Activated naive CD4-positive, alpha-beta T cell treated with anti-CD3 and anti-CD28 coated beads for 36 hours (primary cell): ENCODE results near the gene POLE. TPM values are rescaled to one million over a fixed set of nuclear protein-coding genes. Genes with fewer than 3 reads are reported as not detected.

Source experiments
- CTCF ChIA-PET: fragments of 350-600 bp; sonication (Branson Sonifier 250); formaldehyde crosslinking; loops from one replicate; lab custom pipeline; 2021; ENCODE audit warnings: antibody characterized with exemption; lab: Charles Lee
- DNase-seq: peaks from one replicate; pipeline ENCODE4 v3.0.0-alpha.2; 2020
- H3K27ac Mint-ChIP-seq: one replicate; pipeline ENCODE4 v1.8.0; 2021; ENCODE audit warnings: mild to moderate bottlenecking, mixed read lengths
- H3K27me3 Mint-ChIP-seq: one replicate; pipeline ENCODE4 v1.8.0; 2021; ENCODE audit warnings: low read depth, mixed read lengths
- H3K36me3 Mint-ChIP-seq: one replicate; pipeline ENCODE4 v1.8.0; 2021; ENCODE audit warnings: low read depth, mixed read lengths
- H3K4me1 Mint-ChIP-seq: one replicate; pipeline ENCODE4 v1.8.0; 2021; ENCODE audit warnings: low read depth, mixed read lengths
- H3K4me3 Mint-ChIP-seq: one replicate; pipeline ENCODE4 v1.8.0; 2021; ENCODE audit warnings: mild to moderate bottlenecking, moderate library complexity, mixed read lengths
- H3K9me3 Mint-ChIP-seq: one replicate; pipeline ENCODE4 v1.8.0; 2021; ENCODE audit warnings: mixed read lengths
- intact Hi-C: fragments of 100-400 bp; cut with micrococcal nuclease; formaldehyde crosslinking; loops from one replicate; pipeline ENCODE4 v1.15.1; 2023
- total RNA-seq, 2 experiments: library from RNA; stranded (reverse); gene quantifications; one replicate each; pipeline ENCODE4 v1.2.3, GENCODE V29; 2021

Gene POLE
- total RNA-seq, 2 experiments from 2014 or later = 118 to 121 TPM

DNA sequence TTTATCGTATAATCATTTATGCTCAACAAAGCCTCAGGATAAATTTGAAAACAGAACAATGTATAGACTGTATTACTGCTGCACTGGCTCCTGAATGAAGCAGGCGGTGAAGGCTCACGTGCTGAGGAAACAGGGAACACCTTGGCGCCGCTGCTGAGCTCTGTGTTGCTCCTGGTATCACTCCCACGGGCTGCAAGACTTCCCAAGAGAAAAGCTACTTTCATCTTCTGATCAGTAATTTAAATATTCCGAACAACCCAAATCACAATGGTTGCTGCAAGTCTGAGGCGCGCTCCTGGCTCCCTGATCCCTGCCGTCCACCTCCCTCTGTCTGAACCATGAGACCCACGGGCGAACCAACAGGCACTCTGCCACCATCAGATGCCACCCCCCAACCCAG is 39.2 kb upstream of the POLE start:
- intact Hi-C loops = no loop called here
- Mint-ChIP-seq H3K27ac (no peak overlapping the region), H3K4me3 (no peak overlapping the region), H3K36me3 (peaks cover 62% of the 10 kb centered on the region), H3K4me1 (peaks cover 6% of the 10 kb centered on the region), H3K9me3 (no peaks in the 10 kb centered on the region), H3K27me3 (no peaks in the 10 kb centered on the region)
- CTCF ChIA-PET = no interaction called here
- no peak for DNase-seq

DNA sequence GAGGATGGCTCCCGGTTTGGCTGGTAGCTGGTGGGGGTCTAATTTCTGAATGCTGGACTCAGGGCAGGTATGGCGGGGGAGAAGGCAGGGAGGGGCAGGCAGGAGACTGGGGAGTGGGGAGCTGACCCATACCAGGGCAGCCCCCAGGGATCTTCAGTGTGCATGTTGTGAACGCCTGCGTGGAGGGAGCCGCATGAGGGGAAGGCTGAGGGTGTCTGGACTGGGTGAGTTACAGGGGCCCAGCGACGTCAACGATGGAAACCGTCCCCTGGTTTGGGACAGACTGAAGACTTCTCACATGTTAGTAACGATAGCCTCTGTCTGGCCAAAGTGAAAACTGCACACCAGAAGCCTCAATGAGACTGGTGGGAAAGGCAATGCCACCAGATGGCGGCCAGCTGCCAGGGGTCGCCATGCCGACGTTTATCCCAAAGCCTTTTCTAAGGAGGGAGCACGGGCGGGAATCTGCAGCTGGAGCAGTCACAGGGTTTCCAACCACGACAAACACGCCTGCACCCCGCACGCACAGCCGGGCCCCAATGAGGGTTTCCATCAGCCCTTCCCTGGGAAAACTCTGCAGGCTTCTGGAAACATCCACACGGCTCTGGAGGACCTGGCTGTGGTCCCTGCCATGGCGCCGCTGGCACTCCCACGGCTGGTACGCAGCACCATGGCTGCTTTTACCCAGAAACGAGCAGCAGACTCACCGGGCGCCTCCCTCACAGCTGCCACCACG is 37.5 kb upstream of the POLE start:
- Mint-ChIP-seq H3K4me1 (peaks cover 5% of the 10 kb centered on the region), H3K9me3 (no peaks in the 10 kb centered on the region), H3K27ac (peak overlapping the region; percentile 1), H3K36me3 (peaks cover 58% of the 10 kb centered on the region), H3K27me3 (no peaks in the 10 kb centered on the region), H3K4me3 (no peak overlapping the region)
- intact Hi-C loops = no loop called here
- CTCF ChIA-PET = no interaction called here
- DNase-seq = no peak

DNA sequence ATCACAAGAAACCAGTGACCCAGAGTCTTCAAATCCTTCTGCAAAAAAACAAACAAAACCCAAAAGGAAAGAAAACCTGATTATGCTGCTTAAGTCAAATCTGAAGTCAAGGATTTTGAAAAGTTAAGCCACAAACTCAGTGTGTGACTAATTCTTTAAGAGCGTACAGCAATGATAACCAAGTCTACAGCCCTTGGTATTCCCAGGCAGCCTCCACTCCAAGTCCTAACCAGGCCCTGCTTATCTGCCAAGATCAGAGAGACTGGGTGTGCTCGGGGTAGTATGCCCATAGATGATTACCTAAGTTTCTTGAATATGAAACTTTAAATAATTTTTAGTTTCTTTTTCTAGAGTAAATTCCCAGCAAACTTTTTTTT is 36.6 kb upstream of the POLE start:
- DNase-seq = no peak
- intact Hi-C loops = no loop called here
- H3K4me3 Mint-ChIP-seq = no peak overlapping the region
- H3K27ac Mint-ChIP-seq = no peak overlapping the region
- H3K4me1 Mint-ChIP-seq = peaks cover 2% of the 10 kb centered on the region
- CTCF ChIA-PET = interaction anchor here (0.6 kb wide), 1 partner anchor 12 kb away, joined by 3 read pairs; no protein-coding TSS in a partner anchor
- no peaks in the 10 kb centered on the region for H3K9me3 Mint-ChIP-seq
- H3K27me3 Mint-ChIP-seq = no peaks in the 10 kb centered on the region
- H3K36me3 Mint-ChIP-seq = peaks cover 62% of the 10 kb centered on the region

DNA sequence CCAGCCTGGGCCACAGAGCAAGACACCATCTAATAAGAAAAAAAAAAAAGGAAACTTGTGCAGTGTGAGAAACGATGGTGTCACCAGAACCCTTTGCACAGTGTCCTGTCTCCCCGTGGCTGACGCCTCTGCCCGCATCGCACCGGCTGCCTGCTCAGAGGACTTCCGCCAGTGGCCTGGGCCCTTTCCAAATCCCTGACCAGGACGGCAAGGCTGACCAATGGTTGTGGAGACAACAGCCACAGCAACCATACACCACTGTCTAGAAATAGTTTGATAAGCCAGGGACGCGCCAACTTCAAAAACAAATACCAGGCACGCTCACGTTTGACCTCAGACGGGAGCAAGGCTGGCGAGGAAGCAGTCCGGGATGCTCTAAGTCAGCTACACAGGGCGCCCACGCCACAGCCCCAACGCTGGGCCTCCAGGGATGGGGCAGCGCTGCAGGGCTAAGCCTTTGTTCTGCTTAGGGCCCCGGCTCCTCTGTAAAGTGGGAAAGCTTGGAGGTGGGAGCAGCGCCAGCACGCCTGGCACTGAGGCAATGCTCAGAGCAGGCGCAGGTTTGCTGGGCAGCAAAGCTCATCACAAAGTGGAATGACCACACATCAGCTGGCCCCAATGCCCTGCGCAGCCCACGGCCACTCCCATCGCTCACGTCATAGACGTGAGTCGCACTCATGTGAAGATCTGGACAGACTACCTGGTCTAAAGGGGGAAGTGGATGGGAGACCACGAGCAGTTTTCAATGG is 36.0 kb upstream of the POLE start:
- intact Hi-C loops = no loop called here
- no peak overlapping the region for H3K4me3 Mint-ChIP-seq
- no peaks in the 10 kb centered on the region for H3K9me3 Mint-ChIP-seq
- CTCF ChIA-PET = interaction anchor here (0.6 kb wide), 1 partner anchor 12 kb away, joined by 3 read pairs; no protein-coding TSS in a partner anchor
- H3K27ac Mint-ChIP-seq = no peak overlapping the region
- H3K4me1 Mint-ChIP-seq = no peaks in the 10 kb centered on the region
- no peaks in the 10 kb centered on the region for H3K27me3 Mint-ChIP-seq
- peaks cover 59% of the 10 kb centered on the region for H3K36me3 Mint-ChIP-seq
- DNase-seq = no peak

DNA sequence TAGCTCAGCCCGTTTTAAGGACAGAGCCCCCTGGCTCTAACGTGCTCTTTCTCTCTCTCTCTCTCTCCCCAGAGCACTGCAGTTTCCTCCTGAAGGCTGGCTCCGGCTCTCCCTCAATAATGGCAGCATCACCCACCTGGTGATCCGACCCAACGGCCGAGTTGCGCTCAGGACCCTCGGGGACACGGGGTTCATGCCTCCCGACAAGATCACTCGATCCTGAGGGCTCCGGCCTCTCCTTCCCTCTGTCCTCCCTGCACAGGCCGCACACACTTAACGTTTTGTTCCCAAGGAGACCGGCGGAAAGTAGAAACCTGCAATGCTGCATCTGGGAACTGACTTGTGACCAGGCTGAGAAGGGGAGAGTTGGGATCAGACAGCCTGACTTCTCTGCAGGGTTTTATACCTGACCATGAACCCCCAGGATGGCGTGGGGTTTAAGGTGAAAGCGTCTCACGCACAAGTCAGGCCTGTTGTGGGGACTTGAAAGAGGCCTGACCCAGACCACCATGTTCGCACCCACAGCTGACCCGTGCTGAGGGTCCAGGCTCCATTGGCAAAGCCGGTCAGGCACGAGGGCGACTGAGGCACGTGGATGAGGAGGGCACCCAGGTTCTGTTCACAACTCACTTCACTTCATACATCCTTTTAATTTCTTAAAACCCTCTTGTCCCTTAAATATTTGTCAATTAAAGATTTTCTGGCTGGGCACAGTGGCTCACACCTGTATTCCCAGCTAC is 33.6 kb upstream of the POLE start:
- Mint-ChIP-seq H3K9me3 (no peaks in the 10 kb centered on the region), H3K27me3 (no peaks in the 10 kb centered on the region), H3K27ac (no peak overlapping the region), H3K4me3 (no peak overlapping the region), H3K36me3 (peaks cover 51% of the 10 kb centered on the region), H3K4me1 (no peaks in the 10 kb centered on the region)
- DNase-seq = no peak
- intact Hi-C loops = no loop called here
- CTCF ChIA-PET = no interaction called here

DNA sequence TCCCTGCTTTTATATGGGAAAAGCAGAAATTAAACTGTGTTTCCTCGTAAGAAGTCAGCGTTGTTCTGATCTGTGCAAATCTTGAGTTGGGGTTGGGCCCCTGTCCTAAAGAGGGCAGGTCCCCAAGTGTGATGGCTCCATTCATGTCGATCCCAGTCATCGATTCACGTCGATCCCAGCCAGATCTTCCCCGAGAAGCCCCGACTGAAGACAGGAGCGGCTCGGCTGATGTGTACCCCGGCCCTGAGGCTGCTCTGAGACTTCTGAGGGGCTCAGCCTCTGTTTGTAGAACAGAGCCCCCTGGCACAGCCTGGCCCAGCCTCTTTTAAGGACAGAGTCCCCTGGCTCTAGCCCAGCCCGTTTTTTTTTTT is 32.8 kb upstream of the POLE start:
- H3K4me1 Mint-ChIP-seq = no peaks in the 10 kb centered on the region
- CTCF ChIA-PET = no interaction called here
- H3K27ac Mint-ChIP-seq = no peak overlapping the region
- DNase-seq = no peak
- peaks cover 45% of the 10 kb centered on the region for H3K36me3 Mint-ChIP-seq
- no peaks in the 10 kb centered on the region for H3K9me3 Mint-ChIP-seq
- H3K4me3 Mint-ChIP-seq = no peak overlapping the region
- H3K27me3 Mint-ChIP-seq = no peaks in the 10 kb centered on the region
- intact Hi-C loops = no loop called here

DNA sequence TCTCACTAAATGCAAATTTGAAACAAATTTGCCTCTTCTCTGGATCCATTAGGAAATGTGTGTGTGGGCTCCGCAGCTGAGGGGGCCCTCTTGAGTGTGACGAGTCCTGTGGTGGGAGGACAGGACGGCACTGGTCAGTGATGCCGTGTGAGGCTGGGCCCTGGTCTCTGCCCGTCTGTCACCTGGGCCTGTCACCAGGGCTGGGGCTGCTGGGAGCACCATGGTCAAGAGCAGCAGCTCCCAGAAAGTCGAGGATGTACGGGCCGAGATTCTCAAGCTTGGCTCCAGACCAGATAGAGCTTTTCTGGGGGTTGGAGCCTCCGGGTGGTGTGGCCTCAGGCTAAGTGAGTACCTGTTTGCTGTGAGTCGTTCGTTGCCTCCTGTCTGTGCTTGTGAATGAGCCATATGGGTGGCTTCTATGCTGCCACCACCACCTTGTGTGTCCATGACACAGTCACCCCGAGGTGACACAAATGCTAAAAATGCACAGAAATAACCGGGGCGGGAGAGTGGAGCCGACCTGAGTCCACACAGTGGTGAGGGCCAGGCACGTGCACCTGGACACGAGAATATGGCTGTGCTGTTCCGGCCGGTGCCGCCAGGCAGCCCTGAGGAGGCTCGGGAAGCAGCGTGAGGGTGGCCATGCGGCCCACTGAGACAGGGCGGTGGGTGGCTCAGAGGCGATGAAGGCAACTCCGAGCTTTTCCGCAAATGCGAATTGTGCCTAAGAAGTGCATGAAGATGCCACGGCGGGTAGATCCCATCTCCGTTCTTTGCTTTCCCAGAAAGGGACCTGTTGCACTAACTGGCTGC is 32.2 kb upstream of the POLE start:
- no peaks in the 10 kb centered on the region for H3K27me3 Mint-ChIP-seq
- H3K9me3 Mint-ChIP-seq = no peaks in the 10 kb centered on the region
- CTCF ChIA-PET = no interaction called here
- no peak overlapping the region for H3K27ac Mint-ChIP-seq
- no peak overlapping the region for H3K4me3 Mint-ChIP-seq
- no peak for DNase-seq
- intact Hi-C loops = no loop called here
- peaks cover 3% of the 10 kb centered on the region for H3K4me1 Mint-ChIP-seq
- H3K36me3 Mint-ChIP-seq = peaks cover 46% of the 10 kb centered on the region

DNA sequence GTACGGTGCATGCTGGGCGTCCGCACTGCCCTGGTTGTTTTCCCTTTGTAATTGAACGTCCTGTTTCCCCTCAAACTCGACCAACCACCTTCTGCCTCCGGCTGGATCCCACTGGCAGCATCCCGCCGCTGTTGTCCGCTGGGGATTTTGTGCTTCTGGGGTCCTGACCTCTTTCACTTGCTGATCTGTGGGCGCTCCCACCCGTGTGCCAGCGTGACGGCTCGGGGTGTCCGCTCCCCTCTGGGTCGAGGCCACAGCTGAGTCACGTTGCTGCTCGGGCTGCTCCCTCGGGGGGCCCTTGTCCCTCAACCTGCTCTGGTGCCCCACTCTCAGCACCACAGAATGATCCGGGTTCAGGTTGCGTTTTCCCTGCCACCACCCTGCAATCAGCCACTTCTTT is 31.5 kb upstream of the POLE start:
- H3K27ac Mint-ChIP-seq = no peak overlapping the region
- H3K27me3 Mint-ChIP-seq = no peaks in the 10 kb centered on the region
- peaks cover 42% of the 10 kb centered on the region for H3K36me3 Mint-ChIP-seq
- intact Hi-C loops = no loop called here
- H3K4me1 Mint-ChIP-seq = peaks cover 4% of the 10 kb centered on the region
- H3K4me3 Mint-ChIP-seq = no peak overlapping the region
- CTCF ChIA-PET = no interaction called here
- DNase-seq = no peak
- H3K9me3 Mint-ChIP-seq = no peaks in the 10 kb centered on the region

DNA sequence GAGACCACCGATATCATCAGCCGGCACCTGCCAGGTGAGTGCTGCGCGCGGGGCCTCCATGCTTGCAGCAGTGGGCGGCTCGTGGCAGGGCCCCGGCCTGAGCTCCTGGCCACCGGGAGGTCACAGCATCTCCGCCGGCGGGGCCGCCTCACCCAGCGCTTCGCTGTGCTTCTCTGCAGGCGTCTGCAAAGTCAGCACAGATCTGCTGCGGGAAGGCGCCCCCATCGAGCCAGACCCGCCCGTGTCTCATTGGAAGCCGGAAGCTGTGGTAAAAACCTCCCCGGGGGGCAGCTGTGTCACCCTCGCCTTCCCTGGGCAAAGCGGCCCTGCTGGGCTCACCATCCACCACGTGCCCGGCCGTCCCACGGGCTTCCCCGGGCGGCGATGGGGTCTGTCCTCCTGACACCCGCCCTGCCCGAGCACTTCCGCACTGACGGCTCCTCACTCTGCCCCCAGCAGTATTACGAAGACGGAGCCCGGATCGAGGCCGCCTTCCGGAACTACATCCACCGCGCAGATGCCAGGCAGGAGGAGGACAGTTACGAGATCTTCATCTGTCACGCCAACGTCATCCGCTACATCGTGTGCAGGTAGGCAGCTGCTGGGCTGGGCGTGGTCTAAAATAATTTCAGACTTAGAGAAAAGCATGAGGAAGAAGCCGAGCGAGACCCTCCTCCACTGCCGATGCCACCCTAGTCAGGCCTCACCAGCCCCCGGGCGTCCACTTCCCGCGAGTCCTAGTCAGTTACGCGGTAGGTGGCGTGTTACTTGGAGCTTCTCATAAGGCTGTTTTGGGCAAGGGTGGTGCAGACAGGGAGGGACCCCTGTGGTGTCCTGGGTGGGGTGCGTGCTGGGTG is 30.6 kb upstream of the POLE start:
- CTCF ChIA-PET = no interaction called here
- H3K4me3 Mint-ChIP-seq = no peak overlapping the region
- H3K4me1 Mint-ChIP-seq = peaks cover 13% of the 10 kb centered on the region
- peaks cover 40% of the 10 kb centered on the region for H3K36me3 Mint-ChIP-seq
- no peak overlapping the region for H3K27ac Mint-ChIP-seq
- intact Hi-C loops = no loop called here
- DNase-seq = no peak
- H3K9me3 Mint-ChIP-seq = no peaks in the 10 kb centered on the region
- H3K27me3 Mint-ChIP-seq = no peaks in the 10 kb centered on the region

DNA sequence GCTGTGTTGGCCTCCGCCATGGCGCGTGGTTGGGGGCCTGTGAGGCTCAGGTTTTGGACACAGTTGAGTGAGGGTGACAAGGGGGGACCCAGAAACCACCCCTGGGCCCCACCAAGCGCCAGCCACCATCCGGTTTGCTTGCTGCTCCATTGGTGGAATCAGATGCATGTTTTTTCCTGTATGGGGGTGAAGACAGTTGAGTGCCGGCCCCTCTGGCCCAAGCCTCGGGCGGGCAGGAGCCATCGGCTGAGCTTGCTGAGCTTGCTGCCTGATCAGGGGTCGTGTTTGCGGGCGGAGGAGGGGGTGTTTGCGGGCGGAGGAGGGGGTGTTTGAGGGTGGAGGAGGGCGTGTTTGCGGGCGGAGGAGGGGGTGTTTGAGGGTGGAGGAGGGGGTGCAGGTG is 29.9 kb upstream of the POLE start:
- Mint-ChIP-seq H3K27me3 (no peaks in the 10 kb centered on the region), H3K36me3 (peaks cover 40% of the 10 kb centered on the region), H3K4me1 (peaks cover 19% of the 10 kb centered on the region), H3K4me3 (no peak overlapping the region), H3K27ac (no peak overlapping the region), H3K9me3 (no peaks in the 10 kb centered on the region)
- CTCF ChIA-PET = no interaction called here
- intact Hi-C loops = no loop called here
- no peak for DNase-seq

DNA sequence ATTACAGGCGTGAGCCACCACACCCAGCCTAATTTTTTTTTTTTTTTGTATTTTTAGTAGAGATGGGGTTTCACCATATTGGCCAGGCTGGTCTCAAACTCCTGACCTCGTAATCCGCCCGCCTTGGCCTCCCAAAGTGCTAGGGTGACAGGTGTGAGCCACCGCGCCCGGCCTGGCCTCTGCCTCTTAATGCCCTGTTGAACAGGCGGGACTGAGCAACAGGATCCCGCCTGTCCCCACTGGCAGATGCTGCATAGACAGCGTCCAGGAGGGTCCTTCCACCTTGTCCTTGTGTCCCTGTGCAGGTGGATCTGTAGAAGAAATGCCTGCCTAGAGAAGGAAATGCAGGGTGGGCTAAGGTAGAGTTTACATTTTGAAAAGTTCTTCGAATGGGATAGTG is 29.2 kb upstream of the POLE start:
- DNase-seq = no peak
- H3K9me3 Mint-ChIP-seq = no peaks in the 10 kb centered on the region
- H3K27ac Mint-ChIP-seq = no peak overlapping the region
- H3K4me1 Mint-ChIP-seq = peaks cover 21% of the 10 kb centered on the region
- peaks cover 38% of the 10 kb centered on the region for H3K36me3 Mint-ChIP-seq
- intact Hi-C loops = no loop called here
- H3K4me3 Mint-ChIP-seq = no peak overlapping the region
- CTCF ChIA-PET = no interaction called here
- no peaks in the 10 kb centered on the region for H3K27me3 Mint-ChIP-seq
